HCT116 (cell line): ENCODE data around the gene CLASP1. TPM values are rescaled to one million over a fixed set of nuclear protein-coding genes. Genes with fewer than 3 reads are reported as not detected.

Experiments used
- ATAC-seq: fragments of 200-7000 bp; cut with Tn5 transposase; 2 replicates; pipeline ENCODE4 v1.9.1; 2020; ENCODE audit warnings: mild to moderate bottlenecking, moderate library complexity
- BruUV-seq: library from RNA; stranded (reverse); fragments of 400-500 nt; replicated peaks from 2 replicates; lab custom pipeline; 2021; lab: Mats Ljungman, UMichigan
- CTCF ChIA-PET: fragments of 300-600 bp; sonication (Branson Sonifier 250); formaldehyde crosslinking; loops from one replicate; lab custom pipeline; 2021; ENCODE audit warnings: antibody characterized with exemption; lab: Charles Lee
- POLR2A ChIA-PET: fragments of 300-600, 350-600 bp; sonication (Branson Sonifier 250); formaldehyde crosslinking; loops from one replicate; lab custom pipeline; 2021; ENCODE audit warnings: antibody characterized with exemption; lab: Charles Lee
- RAD21 ChIA-PET, 2 experiments: fragments of 300-600 bp; sonication (Branson Sonifier 250); formaldehyde crosslinking; loops; one replicate each; lab custom pipeline; 2023; ENCODE audit warnings: low total read pairs in 2 of 2; ENCODE audit not compliant: uncharacterized antibody in 2 of 2, unreplicated experiment in 2 of 2, low non-redundant PET in 1 of 2; lab: Charles Lee
- DNase-seq: peaks from one replicate; pipeline ENCODE4 v3.0.0-alpha.2; 2010; ENCODE audit warnings: low read depth, low spot score
- H2AFZ ChIP-seq: fragments of 200-600 bp; shearing (Covaris generic), sonication (generic); 2 replicates; pipeline ENCODE4 v1.6.1; 2017; ENCODE audit warnings: low read depth, mixed run types, mixed read lengths, antibody characterized with exemption, low read length; ENCODE audit not compliant: poor library complexity, severe bottlenecking
- H3K27ac ChIP-seq: 2 replicates; pipeline ENCODE4 v1.5.1; 2012; ENCODE audit warnings: low read depth, low read length
- H3K27me3 ChIP-seq: fragments of 200-600 bp; sonication (generic); 2 replicates; pipeline ENCODE4 v1.6.1; 2016; ENCODE audit warnings: mixed run types, low read length, mixed read lengths; ENCODE audit not compliant: insufficient read depth
- H3K36me3 ChIP-seq, 2 experiments: fragments of 200-500 bp in 1 of 2; fragments of 200-600 bp in 1 of 2; sonication (Bioruptor generic) in 1 of 2; sonication (generic) in 1 of 2; 2 replicates each; pipeline versions ENCODE4 v1.5.1 to v1.6.1; 2014 to 2016; ENCODE audit warnings: low read length in 2 of 2, inconsistent platforms in 1 of 2, mixed read lengths in 1 of 2, mixed run types in 1 of 2; ENCODE audit not compliant: insufficient read depth in 2 of 2, control insufficient read depth in 1 of 2
- H3K4me1 ChIP-seq, 2 experiments: fragments of 200-600 bp in 1 of 2; sonication (generic) in 1 of 2; 2 replicates each; pipeline versions ENCODE4 v1.5.1 to v1.6.1; 2012 to 2017; ENCODE audit warnings: low read length in 2 of 2, inconsistent platforms in 1 of 2, mild to moderate bottlenecking in 1 of 2, mixed read lengths in 1 of 2, mixed run types in 1 of 2, moderate library complexity in 1 of 2; ENCODE audit not compliant: insufficient read depth in 2 of 2, control insufficient read depth in 1 of 2
- H3K4me2 ChIP-seq: fragments of 200-600 bp; sonication (generic); 2 replicates; pipeline ENCODE4 v1.6.1; 2017; ENCODE audit warnings: mixed run types, low read length, mixed read lengths
- H3K4me3 ChIP-seq, 2 experiments: fragments of 200-600 bp in 1 of 2; sonication (generic) in 1 of 2; replicated peaks in 1 of 2; 2 replicates each; pipeline ENCODE4 v1.5.1; 2011 to 2016; ENCODE audit warnings: low read length in 2 of 2, control low read depth in 1 of 2, low read depth in 1 of 2, mild to moderate bottlenecking in 1 of 2, mixed read lengths in 1 of 2, mixed run types in 1 of 2
- H3K79me2 ChIP-seq: fragments of 200-600 bp; sonication (generic); 2 replicates; pipeline ENCODE4 v1.6.1; 2017; ENCODE audit warnings: mild to moderate bottlenecking, mixed run types, low read length, moderate library complexity, mixed read lengths; ENCODE audit not compliant: insufficient read depth
- H3K9ac ChIP-seq: fragments of 200-600 bp; sonication (generic); 2 replicates; pipeline ENCODE4 v1.6.1; 2016; ENCODE audit warnings: low read length, mixed read lengths
- H3K9me2 ChIP-seq: fragments of 200-600 bp; sonication (generic), shearing (Covaris generic); 2 replicates; pipeline ENCODE4 v1.6.1; 2017; ENCODE audit warnings: mixed run types, mild to moderate bottlenecking, moderate library complexity; ENCODE audit not compliant: insufficient read depth
- H3K9me3 ChIP-seq, 2 experiments: fragments of 200-500 bp in 1 of 2; fragments of 200-600 bp in 1 of 2; sonication (Bioruptor generic) in 1 of 2; sonication (generic) in 1 of 2; 2 replicates each; pipeline ENCODE4 v1.6.1; 2014 to 2017; ENCODE audit warnings: low read length in 2 of 2, mixed read lengths in 2 of 2, inconsistent platforms in 1 of 2, low read depth in 1 of 2, mild to moderate bottlenecking in 1 of 2, mixed run types in 1 of 2, moderate library complexity in 1 of 2; ENCODE audit not compliant: control insufficient read depth in 1 of 2, insufficient read depth in 1 of 2
- H4K20me1 ChIP-seq: fragments of 200-600 bp; sonication (generic), shearing (Covaris generic); 2 replicates; pipeline ENCODE4 v1.6.1; 2017; ENCODE audit warnings: mixed run types, mild to moderate bottlenecking, moderate library complexity; ENCODE audit not compliant: insufficient read depth
- CBX3 ChIP-seq: IDR thresholded peaks from 2 replicates; pipeline ENCODE4 v1.6.1; 2012; ENCODE audit warnings: low read depth
- CEBPB ChIP-seq: IDR thresholded peaks from 2 replicates; pipeline ENCODE4 v1.6.1; 2012; ENCODE audit warnings: low read depth
- CTCF ChIP-seq, 3 experiments: fragments of 200-600 bp in 1 of 3; sonication (generic) in 1 of 3; IDR thresholded peaks in 2 of 3; conservative IDR thresholded peaks in 1 of 3; 2 replicates each; pipeline ENCODE4 v1.5.1; 2012 to 2017; ENCODE audit warnings: low read depth in 2 of 3, low read length in 2 of 3, antibody characterized with exemption in 1 of 3, borderline replicate concordance in 1 of 3, control low read depth in 1 of 3, mild to moderate bottlenecking in 1 of 3, mixed read lengths in 1 of 3, mixed run types in 1 of 3, moderate library complexity in 1 of 3; ENCODE audit not compliant: insufficient read depth in 1 of 3
- EGR1 ChIP-seq: IDR thresholded peaks from 2 replicates; pipeline ENCODE4 v1.6.1; 2012; ENCODE audit warnings: low read depth
- ELF1 ChIP-seq: IDR thresholded peaks from 2 replicates; pipeline ENCODE4 v1.6.1; 2012; ENCODE audit warnings: low read depth, borderline replicate concordance
- EZH2 ChIP-seq: fragments of 200-600 bp; sonication (generic); IDR thresholded peaks from 2 replicates; pipeline ENCODE4 v1.6.1; 2017; ENCODE audit warnings: antibody characterized with exemption, mixed run types
- EZH2phosphoT487 ChIP-seq: fragments of 200-600 bp; IDR thresholded peaks from 2 replicates; pipeline ENCODE4 v1.6.1; 2018; ENCODE audit warnings: antibody characterized with exemption, borderline replicate concordance
- FOSL1 ChIP-seq: IDR thresholded peaks from 2 replicates; pipeline ENCODE4 v1.6.1; 2012; ENCODE audit warnings: low read depth
- JUND ChIP-seq: IDR thresholded peaks from 2 replicates; pipeline ENCODE4 v1.6.1; 2012
- POLR2A ChIP-seq: IDR thresholded peaks from 2 replicates; pipeline ENCODE4 v1.7.0; 2011; ENCODE audit warnings: borderline replicate concordance; ENCODE audit not compliant: insufficient read depth, insufficient read length; ENCODE audit errors: extremely low read depth
- RAD21 ChIP-seq: IDR thresholded peaks from 2 replicates; pipeline ENCODE4 v1.6.1; 2012; ENCODE audit warnings: low read depth, mild to moderate bottlenecking
- TCF7L2 ChIP-seq: IDR thresholded peaks from 2 replicates; pipeline ENCODE4 v1.7.0; 2011; ENCODE audit warnings: borderline replicate concordance, inconsistent platforms; ENCODE audit not compliant: insufficient read depth, insufficient read length; ENCODE audit errors: extremely low read depth
- YY1 ChIP-seq: IDR thresholded peaks from 2 replicates; pipeline ENCODE4 v1.6.1; 2011; ENCODE audit warnings: low read length, low read depth, moderate library complexity, mild to moderate bottlenecking; ENCODE audit not compliant: insufficient replicate concordance; ENCODE audit errors: extremely low read depth
- ZFX ChIP-seq: fragments of 450-650 bp; IDR thresholded peaks from 2 replicates; pipeline ENCODE4 v1.6.1; 2017
- ZNF274 ChIP-seq: fragments of 200-500 bp; sonication (Bioruptor generic); IDR thresholded peaks from 2 replicates; pipeline ENCODE4 v1.6.1; 2014; ENCODE audit warnings: mild to moderate bottlenecking, low read depth, low read length, inconsistent platforms
- intact Hi-C: fragments of 100-400 bp; cut with micrococcal nuclease; formaldehyde crosslinking; loops from 2 replicates; pipeline ENCODE4 v1.10.0; 2022
- total RNA-seq: library from RNA; stranded (reverse); gene quantifications from one replicate; pipeline ENCODE4 v1.2.1, GENCODE V29; 2021; ENCODE audit not compliant: unreplicated experiment
- TF ChIP-seq, protein P1 (sequence below): IDR thresholded peaks from 2 replicates; pipeline ENCODE4 v1.6.1; 2012; ENCODE audit warnings: low read depth
- TF ChIP-seq, protein P2 (sequence below): IDR thresholded peaks from 2 replicates; pipeline ENCODE4 v1.6.1; 2012

CLASP1 gene
- total RNA-seq, 1 experiment from 2014 or later = 41.9 TPM

DNA sequence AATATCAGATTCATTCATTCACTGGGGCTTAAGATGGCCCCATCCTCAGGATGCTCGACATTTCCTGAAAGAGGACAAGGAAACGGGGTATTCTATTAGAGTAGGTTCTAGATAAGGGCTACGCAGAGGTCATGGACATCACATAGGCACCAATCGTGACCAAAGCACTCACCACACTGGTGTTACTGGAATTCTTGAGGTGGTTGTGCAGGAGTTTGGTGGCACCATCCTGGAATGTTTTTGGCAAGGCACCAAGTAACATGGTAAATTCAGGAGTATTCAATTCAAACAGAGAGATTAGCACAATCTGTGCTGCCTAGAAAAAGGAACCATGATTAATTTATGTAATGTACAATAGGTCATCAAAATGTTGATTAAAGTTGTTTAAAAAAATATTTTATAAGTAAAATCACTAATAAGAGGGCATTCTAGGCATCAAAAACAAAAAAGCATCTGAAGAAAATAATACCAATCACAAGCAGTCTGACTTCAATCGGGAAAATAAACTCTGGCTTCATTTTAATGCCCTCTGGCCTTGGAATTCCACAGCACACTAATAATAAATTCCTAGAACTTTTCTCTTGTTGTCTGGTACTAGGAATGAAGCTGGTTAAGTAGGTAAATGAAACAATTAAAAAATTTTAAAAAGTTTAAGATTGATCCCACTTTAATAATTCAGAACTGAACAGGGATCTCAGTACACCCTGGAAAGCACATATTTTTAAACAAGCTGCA, 261.5 kb downstream of the CLASP1 start:
- no peak for DNase-seq
- POLR2A ChIA-PET = no interaction called here
- RAD21 ChIA-PET = no interaction called here
- Histone ChIP-seq H3K9me3 (no peaks in the 10 kb centered on the region), H3K4me3 (no peak overlapping the region), H3K4me2 (no peak overlapping the region), H3K27ac (no peak overlapping the region), H3K79me2 (no peaks in the 10 kb centered on the region), H3K27me3 (no peaks in the 10 kb centered on the region), H4K20me1 (no peaks in the 10 kb centered on the region), H3K9ac (no peak overlapping the region), H3K4me1 (no peaks in the 10 kb centered on the region), H3K36me3 (peaks cover 0 to 4% of the 10 kb centered on the region in 2 experiments; a peak in 1 of 4 replicates), H3K9me2 (no peaks in the 10 kb centered on the region), H2AFZ (no peak overlapping the region)
- TF ChIP-seq, protein P1, sequence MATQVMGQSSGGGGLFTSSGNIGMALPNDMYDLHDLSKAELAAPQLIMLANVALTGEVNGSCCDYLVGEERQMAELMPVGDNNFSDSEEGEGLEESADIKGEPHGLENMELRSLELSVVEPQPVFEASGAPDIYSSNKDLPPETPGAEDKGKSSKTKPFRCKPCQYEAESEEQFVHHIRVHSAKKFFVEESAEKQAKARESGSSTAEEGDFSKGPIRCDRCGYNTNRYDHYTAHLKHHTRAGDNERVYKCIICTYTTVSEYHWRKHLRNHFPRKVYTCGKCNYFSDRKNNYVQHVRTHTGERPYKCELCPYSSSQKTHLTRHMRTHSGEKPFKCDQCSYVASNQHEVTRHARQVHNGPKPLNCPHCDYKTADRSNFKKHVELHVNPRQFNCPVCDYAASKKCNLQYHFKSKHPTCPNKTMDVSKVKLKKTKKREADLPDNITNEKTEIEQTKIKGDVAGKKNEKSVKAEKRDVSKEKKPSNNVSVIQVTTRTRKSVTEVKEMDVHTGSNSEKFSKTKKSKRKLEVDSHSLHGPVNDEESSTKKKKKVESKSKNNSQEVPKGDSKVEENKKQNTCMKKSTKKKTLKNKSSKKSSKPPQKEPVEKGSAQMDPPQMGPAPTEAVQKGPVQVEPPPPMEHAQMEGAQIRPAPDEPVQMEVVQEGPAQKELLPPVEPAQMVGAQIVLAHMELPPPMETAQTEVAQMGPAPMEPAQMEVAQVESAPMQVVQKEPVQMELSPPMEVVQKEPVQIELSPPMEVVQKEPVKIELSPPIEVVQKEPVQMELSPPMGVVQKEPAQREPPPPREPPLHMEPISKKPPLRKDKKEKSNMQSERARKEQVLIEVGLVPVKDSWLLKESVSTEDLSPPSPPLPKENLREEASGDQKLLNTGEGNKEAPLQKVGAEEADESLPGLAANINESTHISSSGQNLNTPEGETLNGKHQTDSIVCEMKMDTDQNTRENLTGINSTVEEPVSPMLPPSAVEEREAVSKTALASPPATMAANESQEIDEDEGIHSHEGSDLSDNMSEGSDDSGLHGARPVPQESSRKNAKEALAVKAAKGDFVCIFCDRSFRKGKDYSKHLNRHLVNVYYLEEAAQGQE = no peak
- no peak for TF ChIP-seq EZH2phosphoT487
- no peak for TF ChIP-seq JUND
- TF ChIP-seq, protein P2, sequence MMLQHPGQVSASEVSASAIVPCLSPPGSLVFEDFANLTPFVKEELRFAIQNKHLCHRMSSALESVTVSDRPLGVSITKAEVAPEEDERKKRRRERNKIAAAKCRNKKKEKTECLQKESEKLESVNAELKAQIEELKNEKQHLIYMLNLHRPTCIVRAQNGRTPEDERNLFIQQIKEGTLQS = no peak
- TF ChIP-seq CEBPB = no peak
- TF ChIP-seq EGR1 = no peak
- no peak for TF ChIP-seq YY1
- no peak for TF ChIP-seq FOSL1
- no peak for TF ChIP-seq ELF1
- no peak for TF ChIP-seq POLR2A
- no peak for TF ChIP-seq TCF7L2
- TF ChIP-seq EZH2 = no peak
- no peak for TF ChIP-seq CBX3
- no peak for TF ChIP-seq ZFX
- no peak for TF ChIP-seq RAD21
- no peak for TF ChIP-seq CTCF (IDR thresholded peaks at IDR 0.05 in 2 of 3, conservative IDR thresholded peaks at IDR 0.05 in 1 of 3; ENCODE audit: borderline replicate concordance in 1 of 3, insufficient read depth in 1 of 3, low read depth in 2 of 3, low read length in 2 of 3)
- TF ChIP-seq ZNF274 = no peak
- ATAC-seq = no peak
- CTCF ChIA-PET = no interaction called here
- intact Hi-C loops = no loop called here
- no TSS peak for BruUV-seq
